ENCODE measurements around the gene AQR. TPM values are rescaled to one million over a fixed set of nuclear protein-coding genes. Genes with fewer than 3 reads are reported as not detected.

AQR gene
- total and polyA plus RNA-seq, 2 of the 4 experiments (the other 2 are of a cell fraction) = 17.9 to 29.6 TPM

DNA sequence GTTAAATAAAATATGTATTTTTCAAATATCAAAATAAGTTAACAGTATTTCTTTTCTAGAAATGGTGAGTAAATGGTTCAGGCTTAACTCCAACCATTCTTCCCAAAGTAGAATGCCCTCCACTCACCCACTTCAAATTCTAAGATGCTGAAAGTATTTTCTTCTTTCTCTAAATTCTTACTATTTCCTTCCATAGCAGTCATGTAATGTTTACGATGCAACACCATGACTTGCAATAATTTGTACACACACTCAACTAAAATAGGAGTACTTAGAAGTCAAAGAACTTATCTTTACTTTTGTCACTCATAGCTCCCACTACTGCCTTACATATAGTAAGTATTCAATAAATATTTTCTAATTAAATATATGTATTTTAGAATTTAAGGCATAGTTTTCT, 65.0 kb downstream of the AQR start:
- no peaks in the 10 kb centered on the region for H4K20me1 ChIP-seq (ENCODE audit: insufficient read depth, low read length)
- no peak overlapping the region for H3K23ac ChIP-seq (ENCODE audit: low read depth, low read length)
- in situ Hi-C loops (cut with MboI; ENCODE audit: low sequenced_read_pairs) (no loop called here), dilution Hi-C loops (cut with HindIII; ENCODE audit: low sequenced_read_pairs, unreplicated experiment) (no loop called here), intact Hi-C loops (cut with micrococcal nuclease) (no loop called here)
- no peaks in the 10 kb centered on the region; a peak in 1 of 4 replicates for H3K79me1 ChIP-seq (ENCODE audit: low read depth in 1 of 2, low read length in 2 of 2)
- DNase-seq (no peak), ATAC-seq (ENCODE audit: low read depth) (no peak)
- no peak overlapping the region for H4K91ac ChIP-seq (ENCODE audit: insufficient read depth, low read depth, low read length)
- no peak overlapping the region for H2AK9ac ChIP-seq (replicated peaks; ENCODE audit: low read depth, low read length, poor library complexity)
- TF ChIP-seq RAD21 (IDR thresholded peaks at IDR 0.05; ENCODE audit: low read length) (no peak), FOS (IDR thresholded peaks at IDR 0.05; ENCODE audit: low read depth, low read length) (no peak), CHD1 (IDR thresholded peaks at IDR 0.05; ENCODE audit: low read depth, low read length) (no peak), NFE2L2 (IDR thresholded peaks at IDR 0.05; ENCODE audit: low read depth, low read length) (peak; percentile 83)
- TF ChIP-seq, protein P1, sequence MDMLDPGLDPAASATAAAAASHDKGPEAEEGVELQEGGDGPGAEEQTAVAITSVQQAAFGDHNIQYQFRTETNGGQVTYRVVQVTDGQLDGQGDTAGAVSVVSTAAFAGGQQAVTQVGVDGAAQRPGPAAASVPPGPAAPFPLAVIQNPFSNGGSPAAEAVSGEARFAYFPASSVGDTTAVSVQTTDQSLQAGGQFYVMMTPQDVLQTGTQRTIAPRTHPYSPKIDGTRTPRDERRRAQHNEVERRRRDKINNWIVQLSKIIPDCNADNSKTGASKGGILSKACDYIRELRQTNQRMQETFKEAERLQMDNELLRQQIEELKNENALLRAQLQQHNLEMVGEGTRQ (IDR thresholded peaks at IDR 0.05; ENCODE audit: low read depth, low read length) = no peak
- no peak overlapping the region for H3K4me3 ChIP-seq (ENCODE audit: insufficient read depth, low read depth, low read length)
- no peak overlapping the region for H2BK120ac ChIP-seq (ENCODE audit: low read depth, low read length)
- H3K27me3 ChIP-seq (ENCODE audit: control insufficient read depth, insufficient read depth, low read length) = no peaks in the 10 kb centered on the region
- H2BK15ac ChIP-seq (ENCODE audit: low read depth, low read length) = no peak overlapping the region
- H3K14ac ChIP-seq (replicated peaks; ENCODE audit: low read depth, low read length) = no peak overlapping the region
- H3K4me2 ChIP-seq (ENCODE audit: low read depth, low read length) = no peak overlapping the region
- H2BK20ac ChIP-seq (ENCODE audit: low read depth, low read length) = no peak overlapping the region
- no peak overlapping the region for H3K18ac ChIP-seq (ENCODE audit: low read depth, low read length)
- WGBS, 2 experiments (ENCODE audit: extremely low coverage in 2 of 2, insufficient read length in 1 of 2) = no CpG with 5 or more reads among the region's 1 CpG
- no peak overlapping the region for H4K5ac ChIP-seq (ENCODE audit: low read depth, low read length)
- H3K9me1 ChIP-seq (ENCODE audit: insufficient read depth, low read length) = no peaks in the 10 kb centered on the region
- no peak overlapping the region for H3K9ac ChIP-seq (ENCODE audit: low read depth, low read length)
- no peak overlapping the region for H2AK5ac ChIP-seq (ENCODE audit: low read depth, low read length)
- H2BK5ac ChIP-seq (ENCODE audit: low read depth, low read length, poor library complexity, severe bottlenecking) = no peak overlapping the region
- H3K56ac ChIP-seq (ENCODE audit: extremely low read depth, insufficient read depth, low read length) = no peak overlapping the region
- peaks cover 17% of the 10 kb centered on the region for H3K36me3 ChIP-seq (ENCODE audit: control insufficient read depth, insufficient read depth, low read length)
- H3K9me3 ChIP-seq (ENCODE audit: control insufficient read depth, insufficient read depth, low read length) = no peaks in the 10 kb centered on the region
- no peak overlapping the region for H3K27ac ChIP-seq (ENCODE audit: insufficient read depth, low read length)
- BruUV-seq (replicated peaks) = no TSS peak
- POLR2A ChIA-PET (ENCODE audit: unreplicated experiment) = no interaction called here
- CTCF ChIA-PET = no interaction called here
- H4K8ac ChIP-seq (ENCODE audit: low read depth in 2 of 2, low read length in 2 of 2) = no peak overlapping the region
- H2AFZ ChIP-seq (replicated peaks; ENCODE audit: low read length, poor library complexity) = no peak overlapping the region
- H3K4me1 ChIP-seq (ENCODE audit: control insufficient read depth, insufficient read depth, low read length) = 0 out of 2 replicates have a peak, but pooled peaks cover 2% of the 10 kb centered on the region
- no peak overlapping the region for H3K4ac ChIP-seq (ENCODE audit: low read depth, low read length)

All from IMR-90 (cell line).